Measurements from ENCODE around the gene PRPF40A.

PRPF40A gene

DNA sequence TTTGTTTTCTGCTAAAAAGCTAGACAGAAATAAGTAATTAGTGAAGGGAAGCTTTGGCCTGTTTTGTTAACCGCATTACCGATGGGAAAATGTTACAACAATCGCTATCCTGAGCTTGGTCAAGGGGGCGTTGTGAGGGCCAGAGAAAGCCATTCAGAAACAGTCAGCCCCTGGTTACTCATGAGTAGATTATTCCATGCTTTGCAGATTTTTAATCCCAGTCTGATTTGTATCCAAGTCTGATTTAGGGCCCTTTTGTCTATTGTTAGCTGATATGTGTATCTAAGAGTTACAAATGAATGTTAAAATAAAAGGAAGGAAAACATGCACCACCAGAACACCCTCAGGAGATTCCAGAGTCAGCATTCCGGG lies 99.1 kb downstream of the PRPF40A start:
- Histone ChIP-seq H3K4me2 (ENCODE audit: low read depth, low read length, poor library complexity, severe bottlenecking) (no peak overlapping the region), H3F3A (ENCODE audit: low read depth) (no peaks in the 10 kb centered on the region), H3K36me3 (ENCODE audit: insufficient read depth, low read length) (no peaks in the 10 kb centered on the region), H2AFZ (ENCODE audit: low read length) (no peak overlapping the region), H3K9me3 (ENCODE audit: insufficient read depth, low read depth, low read length) (no peaks in the 10 kb centered on the region), H3K4me1 (ENCODE audit: insufficient read depth, low read length, poor library complexity, severe bottlenecking) (no peaks in the 10 kb centered on the region), H3K4me3 (ENCODE audit: low read length, poor library complexity, severe bottlenecking) (no peak overlapping the region), H4K20me1 (ENCODE audit: insufficient read depth, low read length, poor library complexity, severe bottlenecking) (no peaks in the 10 kb centered on the region), H3K9ac (ENCODE audit: low read depth, low read length, poor library complexity, severe bottlenecking) (no peak overlapping the region), H3K27me3 (ENCODE audit: insufficient read depth, low read length, poor library complexity, severe bottlenecking) (no peaks in the 10 kb centered on the region), H3K9me2 (replicated peaks; ENCODE audit: low read depth, low read length) (no peaks in the 10 kb centered on the region), H3K79me2 (ENCODE audit: insufficient read depth, low read length) (no peaks in the 10 kb centered on the region)
- no peak for TF ChIP-seq CTCF (conservative IDR thresholded peaks at IDR 0.05; ENCODE audit: low read length)
- TF ChIP-seq EZH2phosphoT487 (IDR thresholded peaks at IDR 0.05; ENCODE audit: borderline replicate concordance), result no peak

DNA sequence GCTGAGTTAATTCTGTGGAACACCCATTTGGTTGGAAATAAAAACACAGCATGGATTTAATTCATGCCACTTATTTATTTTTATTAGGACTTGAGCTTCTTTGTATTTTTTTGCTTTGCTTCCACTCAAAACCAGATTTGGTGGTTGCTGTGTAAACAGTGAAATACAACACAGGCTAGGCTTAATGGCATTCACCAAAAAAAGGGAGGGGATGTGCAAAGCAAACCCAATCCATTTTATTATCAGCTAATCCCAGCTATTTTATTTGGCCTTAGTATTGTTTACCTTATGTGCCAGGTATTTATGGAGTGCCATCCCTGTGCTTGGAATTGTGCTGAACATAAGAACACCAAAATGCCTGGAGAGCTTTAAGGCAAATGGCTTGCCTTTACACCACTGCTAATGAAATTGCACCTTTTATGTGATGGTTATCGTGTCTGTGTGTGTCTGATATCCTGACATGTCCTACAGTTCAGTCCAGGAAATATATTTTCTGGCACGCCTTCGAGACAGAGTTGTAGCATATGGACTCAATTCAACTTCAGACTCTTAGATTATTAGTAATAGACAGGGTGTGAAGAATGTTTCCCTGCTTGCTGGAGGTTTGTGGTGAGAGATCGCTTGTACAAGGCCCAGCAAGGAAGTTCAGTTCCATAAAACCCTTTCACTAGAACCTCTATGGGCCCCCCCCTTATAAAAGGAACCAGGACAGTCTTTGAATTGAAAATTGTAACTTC lies 99.6 kb downstream of the PRPF40A start:
- TF ChIP-seq EZH2phosphoT487 (IDR thresholded peaks at IDR 0.05; ENCODE audit: borderline replicate concordance) (no peak), CTCF (conservative IDR thresholded peaks at IDR 0.05; ENCODE audit: low read length) (no peak)
- H2AFZ ChIP-seq (ENCODE audit: low read length), result no peak overlapping the region
- H3K4me3 ChIP-seq (ENCODE audit: low read length, poor library complexity, severe bottlenecking), result no peak overlapping the region
- no peak overlapping the region for H3K9ac ChIP-seq (ENCODE audit: low read depth, low read length, poor library complexity, severe bottlenecking)
- H3K9me2 ChIP-seq (replicated peaks; ENCODE audit: low read depth, low read length), result no peaks in the 10 kb centered on the region
- H3K9me3 ChIP-seq (ENCODE audit: insufficient read depth, low read depth, low read length), result no peaks in the 10 kb centered on the region
- no peaks in the 10 kb centered on the region for H4K20me1 ChIP-seq (ENCODE audit: insufficient read depth, low read length, poor library complexity, severe bottlenecking)
- no peak overlapping the region for H3K4me2 ChIP-seq (ENCODE audit: low read depth, low read length, poor library complexity, severe bottlenecking)
- H3K79me2 ChIP-seq (ENCODE audit: insufficient read depth, low read length), result no peaks in the 10 kb centered on the region
- H3F3A ChIP-seq (ENCODE audit: low read depth), result no peaks in the 10 kb centered on the region
- H3K36me3 ChIP-seq (ENCODE audit: insufficient read depth, low read length), result no peaks in the 10 kb centered on the region
- H3K4me1 ChIP-seq (ENCODE audit: insufficient read depth, low read length, poor library complexity, severe bottlenecking), result peaks cover 3% of the 10 kb centered on the region
- no peaks in the 10 kb centered on the region for H3K27me3 ChIP-seq (ENCODE audit: insufficient read depth, low read length, poor library complexity, severe bottlenecking)

DNA sequence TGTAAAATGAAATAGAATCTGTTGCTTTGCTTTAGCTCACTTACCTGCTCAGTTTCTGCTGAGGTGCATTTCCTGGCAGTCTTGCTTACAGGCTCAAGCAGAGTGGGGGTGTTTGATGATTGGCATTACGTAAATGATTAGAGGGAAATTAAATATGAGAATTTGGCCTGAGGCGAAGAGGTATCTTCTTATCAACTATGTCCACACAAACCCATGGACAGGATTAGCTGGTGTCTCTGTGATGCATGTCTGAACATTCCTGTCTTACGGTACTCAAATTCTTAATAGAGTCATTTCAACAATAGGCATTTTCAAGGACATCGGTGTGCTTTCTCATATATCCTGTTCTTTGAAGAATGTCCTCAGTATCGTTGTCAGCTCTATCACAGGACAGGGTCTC lies 102.1 kb downstream of the PRPF40A start:
- no peaks in the 10 kb centered on the region for H3K79me2 ChIP-seq (ENCODE audit: insufficient read depth, low read length)
- H4K20me1 ChIP-seq (ENCODE audit: insufficient read depth, low read length, poor library complexity, severe bottlenecking), result no peaks in the 10 kb centered on the region
- no peak overlapping the region for H3K9ac ChIP-seq (ENCODE audit: low read depth, low read length, poor library complexity, severe bottlenecking)
- TF ChIP-seq EZH2phosphoT487 (IDR thresholded peaks at IDR 0.05; ENCODE audit: borderline replicate concordance), result no peak
- TF ChIP-seq CTCF (conservative IDR thresholded peaks at IDR 0.05; ENCODE audit: low read length), result no peak
- H3K27me3 ChIP-seq (ENCODE audit: insufficient read depth, low read length, poor library complexity, severe bottlenecking), result no peaks in the 10 kb centered on the region
- H3K9me3 ChIP-seq (ENCODE audit: insufficient read depth, low read depth, low read length), result no peaks in the 10 kb centered on the region
- H2AFZ ChIP-seq (ENCODE audit: low read length), result no peak overlapping the region
- H3F3A ChIP-seq (ENCODE audit: low read depth), result no peaks in the 10 kb centered on the region
- H3K4me3 ChIP-seq (ENCODE audit: low read length, poor library complexity, severe bottlenecking), result no peak overlapping the region
- H3K4me2 ChIP-seq (ENCODE audit: low read depth, low read length, poor library complexity, severe bottlenecking), result no peak overlapping the region
- H3K4me1 ChIP-seq (ENCODE audit: insufficient read depth, low read length, poor library complexity, severe bottlenecking), result peaks cover 10% of the 10 kb centered on the region
- H3K36me3 ChIP-seq (ENCODE audit: insufficient read depth, low read length), result no peaks in the 10 kb centered on the region
- no peaks in the 10 kb centered on the region for H3K9me2 ChIP-seq (replicated peaks; ENCODE audit: low read depth, low read length)

All from Loucy (cell line).